ENCODE results near the gene PPP1CA.
"Not testable (repeated sequence)": the region's sequence is repeated elsewhere in the genome, so short reads cannot be mapped to it uniquely, and the experiment has no call there.

Gene PPP1CA

GRCh38 chr11:67427364-67427859 is 25.8 kb upstream of the PPP1CA start:
- Mint-ChIP-seq H3K4me3 (peak overlapping the region; percentile 89 to 95), H3K4me1 (peaks cover 77% of the 10 kb centered on the region), H3K27ac (peak overlapping the region; percentile 96 to 97)
- not testable (repeated sequence) for H3K9me3 Mint-ChIP-seq, ATAC-seq, H3K27me3 Mint-ChIP-seq
- peak in 1 of 2 donors; percentile 27 for DNase-seq

- no peaks in the 10 kb centered on the region for H3K27me3 Mint-ChIP-seq
- no peak overlapping the region for H3K4me3 Mint-ChIP-seq
- DNase-seq (no peak), ATAC-seq (no peak)
- no peak overlapping the region for H3K27ac Mint-ChIP-seq
- peaks cover 67% of the 10 kb centered on the region for H3K4me1 Mint-ChIP-seq
- no peaks in the 10 kb centered on the region for H3K9me3 Mint-ChIP-seq
These were observed 22.4 kb upstream of the PPP1CA start for GRCh38 chr11:67423891-67424613.

- Mint-ChIP-seq H3K9me3 (no peaks in the 10 kb centered on the region), H3K27me3 (no peaks in the 10 kb centered on the region), H3K4me3 (no peak overlapping the region), H3K27ac (no peak overlapping the region), H3K4me1 (peaks cover 71% of the 10 kb centered on the region)
- no peak for DNase-seq
- ATAC-seq: no peak
These were observed 21.8 kb upstream of the PPP1CA start for GRCh38 chr11:67423466-67423865.

- ATAC-seq (no peak), DNase-seq (no peak)
- H3K27me3 Mint-ChIP-seq: no peaks in the 10 kb centered on the region
- H3K4me3 Mint-ChIP-seq: no peak overlapping the region
- H3K27ac Mint-ChIP-seq: peak overlapping the region in 1 of 2 donors; percentile 43
- H3K9me3 Mint-ChIP-seq: no peaks in the 10 kb centered on the region
- H3K4me1 Mint-ChIP-seq: peaks cover 75% of the 10 kb centered on the region
These were observed 21.2 kb upstream of the PPP1CA start for GRCh38 chr11:67422891-67423290.

DNA sequence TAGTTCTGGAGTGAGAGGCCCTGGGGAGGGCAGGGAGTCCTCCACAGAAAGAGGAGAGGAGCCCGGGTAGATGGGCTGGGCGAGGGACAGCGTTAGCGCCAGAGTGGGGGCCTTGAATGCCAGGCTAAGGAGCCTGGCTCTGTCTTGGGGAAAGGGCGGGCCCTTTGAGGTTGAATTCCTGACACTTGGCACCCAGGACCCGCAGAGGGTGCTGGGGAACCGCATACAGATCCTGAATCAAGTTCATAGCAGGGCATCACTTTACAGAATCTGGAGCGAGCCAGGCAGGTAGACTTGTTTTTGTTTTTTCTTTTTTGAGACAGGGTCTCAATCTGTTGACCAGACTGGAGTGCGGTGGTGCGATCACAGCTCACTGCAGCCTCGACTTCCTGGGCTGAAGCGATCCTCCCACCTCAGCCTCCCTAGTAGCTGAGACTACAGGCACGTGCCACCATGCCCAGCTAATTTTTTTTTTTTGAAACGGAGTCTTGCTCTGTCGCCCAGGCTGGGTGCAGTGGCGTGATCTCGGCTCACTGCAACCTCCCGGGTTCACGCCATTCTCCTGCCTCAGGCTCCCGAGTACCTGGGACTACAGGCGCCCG is 19.9 kb upstream of the PPP1CA start:
- Mint-ChIP-seq H3K4me1 (peaks cover 79% of the 10 kb centered on the region), H3K27ac (no peak overlapping the region), H3K9me3 (no peaks in the 10 kb centered on the region), H3K4me3 (peak overlapping the region; percentile 75 to 88), H3K27me3 (no peaks in the 10 kb centered on the region)
- ATAC-seq (no peak), DNase-seq (no peak)

GRCh38 chr11:67420646-67421429 is 19.2 kb upstream of the PPP1CA start:
- peak; percentile 85 for ATAC-seq
- Mint-ChIP-seq H3K27ac (peak overlapping the region in 1 of 2 donors; percentile 74), H3K4me3 (peak overlapping the region; percentile 87 to 88), H3K9me3 (no peaks in the 10 kb centered on the region), H3K27me3 (no peaks in the 10 kb centered on the region), H3K4me1 (peaks cover 79% of the 10 kb centered on the region)
- peak; percentile 97 to 99 for DNase-seq

GRCh38 chr11:67420147-67420645 is 18.5 kb upstream of the PPP1CA start:
- Mint-ChIP-seq H3K4me3 (peak overlapping the region; percentile 87 to 88), H3K27ac (peak overlapping the region; percentile 74 to 86), H3K27me3 (no peaks in the 10 kb centered on the region), H3K9me3 (no peaks in the 10 kb centered on the region), H3K4me1 (peaks cover 73% of the 10 kb centered on the region)
- DNase-seq (peak in 1 of 2 donors; percentile 19), ATAC-seq (no peak)

GRCh38 chr11:67419325-67420049 is 17.8 kb upstream of the PPP1CA start:
- Mint-ChIP-seq H3K9me3 (no peaks in the 10 kb centered on the region), H3K27me3 (no peaks in the 10 kb centered on the region), H3K4me3 (peak overlapping the region; percentile 87 to 88), H3K4me1 (peaks cover 73% of the 10 kb centered on the region), H3K27ac (peak overlapping the region in 1 of 2 donors; percentile 97)
- ATAC-seq (no peak), DNase-seq (peak in 1 of 2 donors; percentile 20)

- ATAC-seq: peak; percentile 15
- Mint-ChIP-seq H3K27me3 (no peaks in the 10 kb centered on the region), H3K9me3 (no peaks in the 10 kb centered on the region), H3K4me1 (peaks cover 70% of the 10 kb centered on the region), H3K4me3 (peak overlapping the region; percentile 87 to 88), H3K27ac (peak overlapping the region; percentile 67 to 97)
- peak in 1 of 2 donors; percentile 59 for DNase-seq
These were observed 17.0 kb upstream of the PPP1CA start for GRCh38 chr11:67418476-67419281.

GRCh38 chr11:67417425-67417824 is 15.8 kb upstream of the PPP1CA start:
- Mint-ChIP-seq H3K27ac (peak overlapping the region in 1 of 2 donors; percentile 42), H3K9me3 (no peaks in the 10 kb centered on the region), H3K4me3 (peak overlapping the region; percentile 87 to 88), H3K27me3 (no peaks in the 10 kb centered on the region), H3K4me1 (peaks cover 72% of the 10 kb centered on the region)
- DNase-seq (no peak), ATAC-seq (no peak)

DNA sequence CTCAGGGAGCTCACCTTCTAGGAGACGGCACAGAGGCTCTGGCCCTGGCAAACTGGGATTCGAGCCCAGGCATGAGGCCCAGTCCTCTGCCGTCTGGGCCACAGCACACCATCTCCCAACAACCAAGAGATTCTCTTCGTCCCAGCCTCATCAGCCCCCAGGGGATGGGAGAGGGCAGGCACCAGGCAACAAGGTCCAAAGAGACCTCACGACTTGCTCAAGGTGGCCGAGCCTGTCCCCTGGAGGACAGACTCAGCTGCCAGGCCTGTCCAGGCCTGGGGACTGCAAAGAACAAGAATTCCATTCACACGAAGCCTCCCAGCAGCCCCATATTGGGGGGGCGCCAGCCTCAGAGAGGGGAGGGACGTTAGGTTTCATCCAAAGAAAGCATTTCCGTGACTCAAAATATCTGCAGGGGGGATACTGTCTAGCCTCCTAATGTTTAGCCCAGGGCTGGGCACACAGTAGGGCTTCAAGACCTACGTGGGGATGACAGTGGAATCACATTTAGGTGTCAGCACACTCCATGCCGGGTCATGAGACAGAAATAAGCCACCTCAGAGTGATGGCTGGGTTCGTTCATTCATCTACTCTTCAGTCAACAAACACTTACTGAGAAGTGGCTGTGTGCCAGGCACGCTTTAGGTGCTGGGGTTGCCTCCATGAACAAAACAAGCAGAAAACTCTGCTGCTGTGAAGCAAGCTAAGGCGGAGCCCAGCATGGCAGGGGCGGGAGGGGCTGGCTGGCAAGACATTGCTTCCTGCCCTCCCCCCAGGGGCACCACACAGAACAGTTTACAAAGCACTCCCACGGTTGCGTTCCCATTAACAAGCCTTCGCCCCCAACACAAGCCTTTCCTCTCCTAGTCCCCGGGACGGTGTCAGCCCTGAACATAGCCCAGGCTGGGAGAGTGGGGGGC is 15.0 kb upstream of the PPP1CA start:
- no peaks in the 10 kb centered on the region for H3K9me3 Mint-ChIP-seq

GRCh38 chr11:67415501-67416304 is 14.0 kb upstream of the PPP1CA start, which contains the start of gene CARNS1:
CARNS1 (plus strand) TSS chr11:67415678; CDS start chr11:67416200, 522 bp downstream.
- Mint-ChIP-seq H3K9me3 (no peaks in the 10 kb centered on the region), H3K4me3 (peak within 1 kb of the TSS; percentile 84 to 87), H3K27me3 (no peaks in the 10 kb centered on the region), H3K4me1 (peaks cover 81% of the 10 kb centered on the region), H3K27ac (peak within 1 kb of the TSS; percentile 87 to 88)
- ATAC-seq (no peak), DNase-seq (peak in 1 of 2 donors; percentile 29)

More for the DNA sequence above, 15.0 kb upstream of the PPP1CA start:
- Mint-ChIP-seq H3K4me3 (peak overlapping the region; percentile 80 to 87), H3K27ac (peak overlapping the region; percentile 87 to 88), H3K27me3 (no peaks in the 10 kb centered on the region), H3K4me1 (peaks cover 79% of the 10 kb centered on the region)
- DNase-seq (peak; percentile 45 to 58), ATAC-seq (no peak)
